Mucosa of descending colon (tissue), 3 donors: ENCODE results near the gene LYPD8. TPM values are rescaled to one million over a fixed set of nuclear protein-coding genes. Genes with fewer than 3 reads are reported as not detected.

Experiments used
- ATAC-seq: fragments of 200-7000 bp; cut with Tn5 transposase; one replicate; pipeline ENCODE4 v1.9.1; 2020; ENCODE audit warnings: mild to moderate bottlenecking, moderate library complexity
- DNase-seq, 3 donors: peaks; one replicate each; pipeline ENCODE4 v3.0.0-alpha.2; 2020
- H3K36me3 ChIP-seq: fragments of 200-600 bp; one replicate; pipeline ENCODE4 v1.8.0; 2021; ENCODE audit warnings: low read depth, mild to moderate bottlenecking
- H3K4me1 ChIP-seq: fragments of 200-600 bp; one replicate; pipeline ENCODE4 v1.8.0; 2021; ENCODE audit warnings: low read depth, mild to moderate bottlenecking
- H3K4me3 ChIP-seq: fragments of 200-600 bp; one replicate; pipeline ENCODE4 v1.8.0; 2021; ENCODE audit warnings: mild to moderate bottlenecking
- H3K9me3 ChIP-seq: fragments of 200-600 bp; one replicate; pipeline ENCODE4 v1.8.0; 2021; ENCODE audit warnings: mild to moderate bottlenecking
- intact Hi-C, 2 donors: fragments of 100-400 bp; cut with DNase I in 1 of 2; cut with micrococcal nuclease in 1 of 2; formaldehyde crosslinking; loops; one replicate each; pipeline versions ENCODE4 v1.11.0 to v1.11.1; 2022; cut with DNase I, micrococcal nuclease
- total RNA-seq, 3 donors: library from RNA; stranded (reverse); fragmentation: NEBNext Ultra II Directional in 2 of 3; extraction: Animal tissue kit (Norgen Biotek cat#: 25700) in 2 of 3; gene quantifications; one replicate each; pipeline versions ENCODE4 v1.2.1 to v1.2.4, GENCODE V29; 2021 to 2023
- TF ChIP-seq, protein P1 (sequence below): fragments of 200-600 bp; IDR thresholded peaks from one replicate; pipeline ENCODE4 v1.8.0; 2022; ENCODE audit warnings: antibody characterized with exemption, mild to moderate bottlenecking
- donor health status: DM: no; HTN: no; CAD: no; lungs with moderate emphysema.
- donor health status: DM: no; HTN: no; CAD: no.
- donor health status: DM: no; HTN: yes; CAD: no.

Gene LYPD8
- total RNA-seq, 3 donors from 2014 or later, result 235 to 700 (median 647) TPM

DNA sequence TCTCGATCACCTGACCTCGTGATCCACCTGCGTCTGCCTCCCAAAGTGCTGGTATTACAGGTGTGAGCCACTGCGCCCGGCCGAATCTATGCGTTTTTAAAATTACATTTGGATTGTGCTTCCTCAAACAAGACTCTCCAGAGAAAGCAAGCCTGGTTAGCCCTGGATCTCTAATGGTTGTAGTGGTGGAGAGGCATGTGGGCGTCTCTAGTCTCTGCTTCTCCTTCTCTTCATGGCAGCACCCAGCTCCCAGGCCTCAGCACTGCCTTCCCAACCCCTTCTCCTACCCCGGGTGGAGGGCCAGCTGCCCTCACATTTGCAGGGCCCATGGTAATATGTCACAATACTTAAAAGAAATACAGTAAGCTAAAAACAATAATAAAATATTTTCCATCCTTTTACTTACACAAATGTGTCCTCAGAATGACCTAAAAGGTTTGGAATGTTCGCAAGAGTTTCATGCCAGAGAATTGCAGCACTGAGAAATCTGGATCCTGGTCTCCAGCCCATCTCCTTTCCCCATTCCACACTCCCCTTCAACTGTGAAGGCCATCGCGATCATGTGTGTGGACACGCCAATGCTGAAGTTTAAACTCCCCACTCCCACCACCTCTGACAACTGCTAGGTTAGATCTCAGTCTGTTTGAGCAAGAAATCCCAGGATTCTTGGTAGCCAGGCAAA, 60.0 kb downstream of the LYPD8 start:
- intact Hi-C loops, result loop anchor here in 1 of 2 donors (2.0 kb wide), 1 partner anchor 111 kb away; no protein-coding TSS in a partner anchor
- Histone ChIP-seq H3K9me3 (no peaks in the 10 kb centered on the region), H3K4me1 (no peaks in the 10 kb centered on the region), H3K36me3 (no peaks in the 10 kb centered on the region), H3K4me3 (no peak overlapping the region)
- TF ChIP-seq, protein P1, sequence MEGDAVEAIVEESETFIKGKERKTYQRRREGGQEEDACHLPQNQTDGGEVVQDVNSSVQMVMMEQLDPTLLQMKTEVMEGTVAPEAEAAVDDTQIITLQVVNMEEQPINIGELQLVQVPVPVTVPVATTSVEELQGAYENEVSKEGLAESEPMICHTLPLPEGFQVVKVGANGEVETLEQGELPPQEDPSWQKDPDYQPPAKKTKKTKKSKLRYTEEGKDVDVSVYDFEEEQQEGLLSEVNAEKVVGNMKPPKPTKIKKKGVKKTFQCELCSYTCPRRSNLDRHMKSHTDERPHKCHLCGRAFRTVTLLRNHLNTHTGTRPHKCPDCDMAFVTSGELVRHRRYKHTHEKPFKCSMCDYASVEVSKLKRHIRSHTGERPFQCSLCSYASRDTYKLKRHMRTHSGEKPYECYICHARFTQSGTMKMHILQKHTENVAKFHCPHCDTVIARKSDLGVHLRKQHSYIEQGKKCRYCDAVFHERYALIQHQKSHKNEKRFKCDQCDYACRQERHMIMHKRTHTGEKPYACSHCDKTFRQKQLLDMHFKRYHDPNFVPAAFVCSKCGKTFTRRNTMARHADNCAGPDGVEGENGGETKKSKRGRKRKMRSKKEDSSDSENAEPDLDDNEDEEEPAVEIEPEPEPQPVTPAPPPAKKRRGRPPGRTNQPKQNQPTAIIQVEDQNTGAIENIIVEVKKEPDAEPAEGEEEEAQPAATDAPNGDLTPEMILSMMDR, result no peak
- no peak for DNase-seq
- no peak for ATAC-seq

GRCh38 chr1:248691567-248692155, 63.9 kb downstream of the LYPD8 start:
- H3K4me3 ChIP-seq, result no peak overlapping the region
- no peak for ATAC-seq
- no peaks in the 10 kb centered on the region for H3K4me1 ChIP-seq
- H3K36me3 ChIP-seq, result no peaks in the 10 kb centered on the region
- DNase-seq, result no peak
- TF ChIP-seq, protein P1, result no peak
- intact Hi-C loops, result no loop called here
- no peaks in the 10 kb centered on the region for H3K9me3 ChIP-seq

Other genes starting within 250 kb of the LYPD8 start
- gene OR2G6, start 247.7 kb downstream of the LYPD8 start, total RNA-seq, result not detected
- gene OR2T29, start 193.0 kb downstream of the LYPD8 start, total RNA-seq, result not detected
- gene OR2T34, start 181.0 kb downstream of the LYPD8 start, total RNA-seq, result not detected
- not detected for gene OR2T10, start 158.1 kb downstream of the LYPD8 start, total RNA-seq
- not detected for gene OR2T11, start 120.7 kb downstream of the LYPD8 start, total RNA-seq
- gene OR2T35, start 110.5 kb downstream of the LYPD8 start, total RNA-seq, result not detected
- not detected for gene OR2T27, start 100.2 kb downstream of the LYPD8 start, total RNA-seq
- gene OR14I1, start 53.0 kb downstream of the LYPD8 start, total RNA-seq, result not detected
- 10 to 100 TPM; 27.2 to 31.0 (median 29.3) TPM for gene SH3BP5L, start 70.2 kb upstream of the LYPD8 start, total RNA-seq
- 10 to 100 TPM; 29.6 to 38.8 (median 38.3) TPM for gene ZNF672, start 82.5 kb upstream of the LYPD8 start, total RNA-seq
- gene ZNF692, start 103.3 kb upstream of the LYPD8 start, total RNA-seq, result 10 to 100 TPM; 26.7 to 51.7 (median 43.6) TPM
- 10 to 100 TPM in 2 of 3 donors, 1 to 10 TPM in 1; 6.6 to 11.7 (median 10.9) TPM for gene PGBD2, start 150.5 kb upstream of the LYPD8 start, total RNA-seq